A549 (cell line): Measurements from ENCODE around the gene ERVW-1. TPM values are rescaled to one million over a fixed set of nuclear protein-coding genes. Genes with fewer than 3 reads are reported as not detected.

Experiments
- ATAC-seq, 2 experiments: fragments of 200-7000 bp in 1 of 2; fragments of >200 bp in 1 of 2; cut with Nextera tagmentation in 1 of 2; cut with Tn5 transposase in 1 of 2; 3 replicates each; pipeline versions ENCODE4 v1.8.0 to v1.9.1; 2018 to 2020; ENCODE audit warnings: mild to moderate bottlenecking in 1 of 2, moderate library complexity in 1 of 2
- CTCF ChIA-PET: fragments of 300-600 bp; sonication (Branson Sonifier 250); formaldehyde crosslinking; extraction: SDS; loops from one replicate; lab custom pipeline; 2021; ENCODE audit warnings: antibody characterized with exemption, inconsistent platforms; lab: Yijun Ruan, JAX
- POLR2A ChIA-PET: fragments of 350-600 bp; formaldehyde crosslinking; extraction: SDS; loops from one replicate; lab custom pipeline; 2021; ENCODE audit warnings: antibody characterized with exemption, inconsistent platforms; lab: Yijun Ruan, JAX
- DNase-seq, 2 experiments: peaks; one replicate each; pipeline versions ENCODE4 v3.0.0 to v3.0.0-alpha.2; 2011 to 2016; ENCODE audit warnings: low read depth in 1 of 2, low spot score in 1 of 2
- FAIRE-seq: peaks from 2 replicates; lab custom pipeline; 2011; peaks lifted over from hg19 to GRCh38; lab: Jason Lieb, UNC
- H3K27ac ChIP-seq, 2 experiments: fragments of >200 bp; sonication (Bioruptor Twin); formaldehyde crosslinking; 3 replicates each; pipeline ENCODE4 v1.5.1; 2016 to 2017
- H3K4me1 ChIP-seq: fragments of >200 bp; sonication (Bioruptor Twin); formaldehyde crosslinking; 3 replicates; pipeline ENCODE4 v1.6.1; 2016
- H3K4me2 ChIP-seq: fragments of >200 bp; sonication (Bioruptor Twin); formaldehyde crosslinking; 3 replicates; pipeline ENCODE4 v1.6.1; 2016
- H3K4me3 ChIP-seq: fragments of >200 bp; sonication (Bioruptor Twin); formaldehyde crosslinking; 3 replicates; pipeline ENCODE4 v1.5.1; 2016
- H3K9me3 ChIP-seq: fragments of >200 bp; sonication (Bioruptor Twin); formaldehyde crosslinking; 3 replicates; pipeline ENCODE4 v1.6.1; 2016
- CHD2 ChIP-seq: fragments of 150-350 bp; IDR thresholded peaks from 2 replicates; pipeline ENCODE4 v1.6.1; 2014; ENCODE audit warnings: low read length; ENCODE audit not compliant: partially characterized antibody
- CHD4 ChIP-seq: fragments of 200-600 bp; sonication (generic); IDR thresholded peaks from 2 replicates; pipeline ENCODE4 v1.6.1; 2016; ENCODE audit warnings: antibody characterized with exemption, mild to moderate bottlenecking, borderline replicate concordance
- HOXA7 ChIP-seq: fragments of 250-450 bp; sonication (Bioruptor Pico); IDR thresholded peaks from 2 replicates; pipeline ENCODE4 v1.5.0; 2020; ENCODE audit warnings: mild to moderate bottlenecking, moderate library complexity
- JUN ChIP-seq, 2 experiments: fragments of >200 bp; sonication (Bioruptor Twin); formaldehyde crosslinking; IDR thresholded peaks; 2 replicates in 1 of 2; 3 replicates in 1 of 2; pipeline ENCODE4 v1.6.1; 2016 to 2017
- MAZ ChIP-seq: fragments of 150-350 bp; IDR thresholded peaks from 2 replicates; pipeline ENCODE4 v1.6.1; 2014; ENCODE audit warnings: antibody characterized with exemption, low read depth, low read length, borderline replicate concordance
- NR3C1 ChIP-seq: fragments of >200 bp; sonication (Bioruptor Twin); formaldehyde crosslinking; IDR thresholded peaks from 3 replicates; pipeline ENCODE4 v1.6.1; 2017
- PHF8 ChIP-seq: fragments of 200-600 bp; sonication (generic); IDR thresholded peaks from 2 replicates; pipeline ENCODE4 v1.6.1; 2016; ENCODE audit warnings: low read depth, mild to moderate bottlenecking, antibody characterized with exemption, moderate library complexity, borderline replicate concordance
- RAD21 ChIP-seq, 2 experiments: fragments of >200 bp in 1 of 2; sonication (Bioruptor Twin) in 1 of 2; formaldehyde crosslinking in 1 of 2; IDR thresholded peaks in 1 of 2; conservative IDR thresholded peaks in 1 of 2; 2 replicates in 1 of 2; 3 replicates in 1 of 2; pipeline ENCODE4 v1.6.1; 2012 to 2018; ENCODE audit warnings: inconsistent platforms in 1 of 2
- SREBF2 ChIP-seq: fragments of 450-650 bp; IDR thresholded peaks from 2 replicates; pipeline ENCODE4 v1.6.1; 2014; ENCODE audit warnings: mild to moderate bottlenecking, moderate library complexity
- ZC3H11A ChIP-seq: fragments of 450-650 bp; IDR thresholded peaks from 2 replicates; pipeline ENCODE4 v1.6.1; 2014; ENCODE audit warnings: antibody characterized with exemption, mild to moderate bottlenecking
- ZNF302 ChIP-seq: fragments of 250-450 bp; sonication (Bioruptor Pico); IDR thresholded peaks from 2 replicates; pipeline ENCODE4 v1.9.0; 2021; ENCODE audit warnings: inconsistent platforms, mild to moderate bottlenecking, moderate library complexity
- WGBS: methylation state at CpG from one replicate; pipeline ENCODE4 v1.1.6; 2017; ENCODE audit errors: missing lambda C conversion rate; 5-methylcytosine and 5-hydroxymethylcytosine counted together
- polyA plus RNA-seq, 4 experiments: library from polyadenylated mRNA; depleted of rRNA in 3 of 4; stranded (reverse); fragments of >200 nt; fragmentation: RNase III in 1 of 4; extraction: RNeasy Plus Mini Kit Qiagen cat#74134 plus additional on column Dnase treatment in 1 of 4; gene quantifications; 2 replicates in 3 of 4; 3 replicates in 1 of 4; pipeline ENCODE4 v1.2.3, GENCODE V29; 2011 to 2017
- TF ChIP-seq, protein P1 (sequence below): IDR thresholded peaks from 2 replicates; pipeline ENCODE4 v1.6.1; 2012
- TF ChIP-seq, protein P2 (sequence below): fragments of 250-450 bp; sonication (Bioruptor Pico); IDR thresholded peaks from 2 replicates; pipeline ENCODE4 v1.5.0; 2021; ENCODE audit warnings: mild to moderate bottlenecking, moderate library complexity, borderline replicate concordance
- TF ChIP-seq, protein P3 (sequence below): fragments of >200 bp; sonication (Bioruptor Twin); formaldehyde crosslinking; IDR thresholded peaks from 2 replicates; pipeline ENCODE4 v1.6.1; 2016

ERVW-1 gene
- polyA plus RNA-seq, 2 of the 4 experiments (the other 2 are of a cell fraction) = not detected

DNA sequence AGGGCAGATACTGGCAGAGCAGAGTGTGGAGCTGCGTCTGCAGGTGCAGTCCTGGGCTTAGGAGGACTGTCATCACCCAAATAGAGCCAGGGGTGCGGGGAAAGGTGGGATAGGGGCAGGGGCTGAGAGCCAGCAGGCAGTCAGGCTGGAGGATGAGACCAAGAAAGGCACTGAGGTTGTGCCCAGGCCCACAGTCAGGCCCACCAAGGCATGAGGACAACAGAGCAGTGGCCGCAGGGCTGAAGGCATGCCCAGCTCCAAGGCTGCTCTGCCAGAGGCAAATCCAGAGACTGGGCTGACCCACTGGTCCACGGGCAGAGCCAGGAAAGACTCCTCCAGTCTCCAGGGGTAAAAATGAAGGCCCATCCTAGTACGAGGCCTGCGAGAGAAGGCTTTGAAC is 54.8 kb downstream of the ERVW-1 start:
- Histone ChIP-seq H3K9me3 (no peaks in the 10 kb centered on the region), H3K4me3 (no peak overlapping the region), H3K4me2 (no peak overlapping the region), H3K27ac (no peak overlapping the region), H3K4me1 (peaks cover 3% of the 10 kb centered on the region; the same call in 1 of the 3 replicates)
- ATAC-seq (no peak), DNase-seq (no peak), FAIRE-seq (no peak)
- ChIA-PET CTCF (interaction anchor here (1.2 to 7.1 kb wide), 4 partner anchors 9 to 290 kb away, joined by 3 to 98 read pairs (median 33); partner anchors contain the start of gene GATAD1), POLR2A (interaction anchor here (1.4 kb wide), 1 partner anchor 24 kb away, joined by 4 read pairs; the partner anchor contains the start of gene GATAD1)
- WGBS = 71% methylated on average over 5 of the region's 6 CpGs
- no peak for TF ChIP-seq ZC3H11A
- no peak for TF ChIP-seq HOXA7 (CRISPR knock-in tag)
- TF ChIP-seq CHD2 = no peak
- TF ChIP-seq JUN (IDR thresholded peaks at IDR 0.05) = no peak
- TF ChIP-seq ZNF302 (CRISPR knock-in tag) = no peak

DNA sequence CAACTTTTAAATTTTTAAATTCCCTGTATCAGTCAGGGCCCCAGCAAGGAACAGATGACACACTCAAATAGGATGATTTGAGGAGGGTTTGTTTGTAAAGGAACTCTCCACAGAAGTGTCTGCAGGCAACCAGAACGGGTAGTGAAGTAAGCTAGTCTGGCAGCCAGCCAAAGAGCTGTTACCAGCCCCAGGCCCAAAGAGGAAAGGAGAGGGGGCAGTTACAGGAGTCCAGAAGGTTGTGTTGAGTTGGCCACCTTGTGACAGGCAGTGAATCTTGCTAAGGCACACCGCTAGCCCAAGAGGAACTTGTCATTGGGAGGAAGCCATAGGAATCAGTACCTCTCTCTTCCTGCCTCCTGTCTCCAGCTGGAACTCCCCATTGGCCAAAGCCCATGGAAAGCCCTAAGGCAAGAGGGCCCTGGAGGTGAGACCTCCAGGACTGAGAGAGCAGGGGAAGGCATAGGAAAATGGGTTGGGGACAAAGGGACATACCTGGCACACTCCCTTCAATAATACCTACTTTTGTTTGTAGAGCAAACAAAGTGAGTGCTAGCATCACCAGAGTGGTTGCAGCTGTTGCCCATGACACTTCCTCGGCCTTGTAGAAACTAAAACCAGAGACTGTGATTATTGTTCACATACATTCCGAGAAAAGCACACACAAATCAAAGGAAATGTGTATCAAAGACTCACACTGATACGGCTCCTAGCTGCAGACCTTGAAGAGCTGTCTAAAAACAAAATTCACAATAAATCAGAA is 55.9 kb downstream of the ERVW-1 start:
- ATAC-seq (no peak), FAIRE-seq (no peak), DNase-seq (no peak)
- Histone ChIP-seq H3K4me2 (no peak overlapping the region), H3K4me3 (no peak overlapping the region), H3K4me1 (peaks cover 3% of the 10 kb centered on the region; the same call in 1 of the 3 replicates), H3K9me3 (no peaks in the 10 kb centered on the region), H3K27ac (no peak overlapping the region)
- TF ChIP-seq, protein P1, sequence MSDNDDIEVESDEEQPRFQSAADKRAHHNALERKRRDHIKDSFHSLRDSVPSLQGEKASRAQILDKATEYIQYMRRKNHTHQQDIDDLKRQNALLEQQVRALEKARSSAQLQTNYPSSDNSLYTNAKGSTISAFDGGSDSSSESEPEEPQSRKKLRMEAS = no peak
- TF ChIP-seq, protein P2, sequence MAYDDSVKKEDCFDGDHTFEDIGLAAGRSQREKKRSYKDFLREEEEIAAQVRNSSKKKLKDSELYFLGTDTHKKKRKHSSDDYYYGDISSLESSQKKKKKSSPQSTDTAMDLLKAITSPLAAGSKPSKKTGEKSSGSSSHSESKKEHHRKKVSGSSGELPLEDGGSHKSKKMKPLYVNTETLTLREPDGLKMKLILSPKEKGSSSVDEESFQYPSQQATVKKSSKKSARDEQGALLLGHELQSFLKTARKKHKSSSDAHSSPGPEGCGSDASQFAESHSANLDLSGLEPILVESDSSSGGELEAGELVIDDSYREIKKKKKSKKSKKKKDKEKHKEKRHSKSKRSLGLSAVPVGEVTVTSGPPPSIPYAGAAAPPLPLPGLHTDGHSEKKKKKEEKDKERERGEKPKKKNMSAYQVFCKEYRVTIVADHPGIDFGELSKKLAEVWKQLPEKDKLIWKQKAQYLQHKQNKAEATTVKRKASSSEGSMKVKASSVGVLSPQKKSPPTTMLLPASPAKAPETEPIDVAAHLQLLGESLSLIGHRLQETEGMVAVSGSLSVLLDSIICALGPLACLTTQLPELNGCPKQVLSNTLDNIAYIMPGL = no peak
- TF ChIP-seq RAD21 (conservative IDR thresholded peaks at IDR 0.05 in 1 of 2, IDR thresholded peaks at IDR 0.05 in 1 of 2) = no peak
- no peak for TF ChIP-seq PHF8
- TF ChIP-seq, protein P3, sequence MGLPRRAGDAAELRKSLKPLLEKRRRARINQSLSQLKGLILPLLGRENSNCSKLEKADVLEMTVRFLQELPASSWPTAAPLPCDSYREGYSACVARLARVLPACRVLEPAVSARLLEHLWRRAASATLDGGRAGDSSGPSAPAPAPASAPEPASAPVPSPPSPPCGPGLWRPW = no peak
- no peak for TF ChIP-seq MAZ
- TF ChIP-seq SREBF2 = no peak
- TF ChIP-seq CHD4 = no peak
- TF ChIP-seq NR3C1 = no peak
- 54% methylated on average over 5 of the region's 5 CpGs for WGBS
- CTCF ChIA-PET = interaction anchor here (0.6 to 7.1 kb wide), 5 partner anchors 8 to 152 kb away, joined by 3 to 98 read pairs (median 4); partner anchors contain the start of gene GATAD1
- POLR2A ChIA-PET = interaction anchor here (1.4 kb wide), 1 partner anchor 25 kb away, joined by 3 read pairs; the partner anchor contains the start of gene GATAD1

Other genes starting within 250 kb of the ERVW-1 start
- 60.6 and 64.6 TPM in 2 replicates for gene KRIT1, start 232.0 kb downstream of the ERVW-1 start, polyA plus RNA-seq (2011; rRNA removed)
- 30.8 to 34.3 TPM (median 33.2 TPM) in 3 replicates for gene KRIT1, start 232.0 kb downstream of the ERVW-1 start, polyA plus RNA-seq (2017; fragmentation: RNase III; extraction: RNeasy Plus Mini Kit Qiagen cat#74134 plus additional on column Dnase treatment)
- 51.5 and 59.5 TPM in 2 replicates for gene ANKIB1, start 232.0 kb downstream of the ERVW-1 start, polyA plus RNA-seq (2011; rRNA removed)
- gene ANKIB1, start 232.0 kb downstream of the ERVW-1 start, polyA plus RNA-seq (2017; fragmentation: RNase III; extraction: RNeasy Plus Mini Kit Qiagen cat#74134 plus additional on column Dnase treatment) = 20.7 to 21.4 TPM (median 20.9 TPM) in 3 replicates
- 35.7 and 38.5 TPM in 2 replicates for gene GATAD1, start 30.5 kb downstream of the ERVW-1 start, polyA plus RNA-seq (2011; rRNA removed)
- gene GATAD1, start 30.5 kb downstream of the ERVW-1 start, polyA plus RNA-seq (2017; fragmentation: RNase III; extraction: RNeasy Plus Mini Kit Qiagen cat#74134 plus additional on column Dnase treatment) = 19.1 to 21.8 TPM (median 20.8 TPM) in 3 replicates
- 22.7 and 23.2 TPM in 2 replicates for gene PEX1, start 50.6 kb upstream of the ERVW-1 start, polyA plus RNA-seq (2011; rRNA removed)
- 8.2 to 10.1 TPM (median 8.8 TPM) in 3 replicates for gene PEX1, start 50.6 kb upstream of the ERVW-1 start, polyA plus RNA-seq (2017; fragmentation: RNase III; extraction: RNeasy Plus Mini Kit Qiagen cat#74134 plus additional on column Dnase treatment)
- 6.5 and 7.0 TPM in 2 replicates for gene RBM48, start 50.8 kb upstream of the ERVW-1 start, polyA plus RNA-seq (2011; rRNA removed)
- 7.1 to 8.1 TPM (median 7.9 TPM) in 3 replicates for gene RBM48, start 50.8 kb upstream of the ERVW-1 start, polyA plus RNA-seq (2017; fragmentation: RNase III; extraction: RNeasy Plus Mini Kit Qiagen cat#74134 plus additional on column Dnase treatment)
- gene FAM133B, start 112.4 kb upstream of the ERVW-1 start, polyA plus RNA-seq (2011; rRNA removed) = 18.3 and 33.6 TPM in 2 replicates
- 25.6 to 29.3 TPM (median 26.7 TPM) in 3 replicates for gene FAM133B, start 112.4 kb upstream of the ERVW-1 start, polyA plus RNA-seq (2017; fragmentation: RNase III; extraction: RNeasy Plus Mini Kit Qiagen cat#74134 plus additional on column Dnase treatment)